ENCODE data around the gene FKBP10.

DNA sequence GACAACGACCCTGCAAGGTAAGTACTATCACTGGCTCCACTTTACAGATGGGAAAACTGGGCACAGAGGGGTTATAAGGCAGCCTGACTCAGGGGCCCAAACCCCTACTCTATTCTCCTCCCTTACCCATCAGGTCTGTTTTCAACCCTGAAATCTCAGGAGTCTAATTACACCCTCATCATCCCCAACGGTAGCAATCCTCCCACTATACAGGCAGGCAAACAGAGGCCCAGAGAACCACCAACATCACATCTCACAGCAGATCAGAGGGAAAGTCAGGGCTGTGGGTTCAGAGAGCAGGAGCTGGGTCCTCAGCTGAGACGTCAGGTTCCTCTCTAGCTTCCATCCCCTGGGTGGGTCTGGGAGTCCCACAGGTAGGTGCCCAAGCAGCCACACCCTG lies 42.8 kb upstream of the FKBP10 start:
- TF ChIP-seq RAD21 (IDR thresholded peaks at IDR 0.05; ENCODE audit: low read length), result no peak
- no peak for TF ChIP-seq SIN3A (IDR thresholded peaks at IDR 0.05; ENCODE audit: borderline replicate concordance, low read depth, low read length)
- TF ChIP-seq EP300 (IDR thresholded peaks at IDR 0.05; ENCODE audit: borderline replicate concordance in 1 of 2, low read depth in 1 of 2, low read length in 1 of 2), result no peak
- TF ChIP-seq, protein P1, sequence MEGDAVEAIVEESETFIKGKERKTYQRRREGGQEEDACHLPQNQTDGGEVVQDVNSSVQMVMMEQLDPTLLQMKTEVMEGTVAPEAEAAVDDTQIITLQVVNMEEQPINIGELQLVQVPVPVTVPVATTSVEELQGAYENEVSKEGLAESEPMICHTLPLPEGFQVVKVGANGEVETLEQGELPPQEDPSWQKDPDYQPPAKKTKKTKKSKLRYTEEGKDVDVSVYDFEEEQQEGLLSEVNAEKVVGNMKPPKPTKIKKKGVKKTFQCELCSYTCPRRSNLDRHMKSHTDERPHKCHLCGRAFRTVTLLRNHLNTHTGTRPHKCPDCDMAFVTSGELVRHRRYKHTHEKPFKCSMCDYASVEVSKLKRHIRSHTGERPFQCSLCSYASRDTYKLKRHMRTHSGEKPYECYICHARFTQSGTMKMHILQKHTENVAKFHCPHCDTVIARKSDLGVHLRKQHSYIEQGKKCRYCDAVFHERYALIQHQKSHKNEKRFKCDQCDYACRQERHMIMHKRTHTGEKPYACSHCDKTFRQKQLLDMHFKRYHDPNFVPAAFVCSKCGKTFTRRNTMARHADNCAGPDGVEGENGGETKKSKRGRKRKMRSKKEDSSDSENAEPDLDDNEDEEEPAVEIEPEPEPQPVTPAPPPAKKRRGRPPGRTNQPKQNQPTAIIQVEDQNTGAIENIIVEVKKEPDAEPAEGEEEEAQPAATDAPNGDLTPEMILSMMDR (IDR thresholded peaks at IDR 0.05), result no peak
- TF ChIP-seq YY1 (IDR thresholded peaks at IDR 0.05; ENCODE audit: low read depth), result no peak
- TF ChIP-seq MXI1 (IDR thresholded peaks at IDR 0.05; ENCODE audit: low read depth, low read length), result no peak
- TF ChIP-seq, protein P2, sequence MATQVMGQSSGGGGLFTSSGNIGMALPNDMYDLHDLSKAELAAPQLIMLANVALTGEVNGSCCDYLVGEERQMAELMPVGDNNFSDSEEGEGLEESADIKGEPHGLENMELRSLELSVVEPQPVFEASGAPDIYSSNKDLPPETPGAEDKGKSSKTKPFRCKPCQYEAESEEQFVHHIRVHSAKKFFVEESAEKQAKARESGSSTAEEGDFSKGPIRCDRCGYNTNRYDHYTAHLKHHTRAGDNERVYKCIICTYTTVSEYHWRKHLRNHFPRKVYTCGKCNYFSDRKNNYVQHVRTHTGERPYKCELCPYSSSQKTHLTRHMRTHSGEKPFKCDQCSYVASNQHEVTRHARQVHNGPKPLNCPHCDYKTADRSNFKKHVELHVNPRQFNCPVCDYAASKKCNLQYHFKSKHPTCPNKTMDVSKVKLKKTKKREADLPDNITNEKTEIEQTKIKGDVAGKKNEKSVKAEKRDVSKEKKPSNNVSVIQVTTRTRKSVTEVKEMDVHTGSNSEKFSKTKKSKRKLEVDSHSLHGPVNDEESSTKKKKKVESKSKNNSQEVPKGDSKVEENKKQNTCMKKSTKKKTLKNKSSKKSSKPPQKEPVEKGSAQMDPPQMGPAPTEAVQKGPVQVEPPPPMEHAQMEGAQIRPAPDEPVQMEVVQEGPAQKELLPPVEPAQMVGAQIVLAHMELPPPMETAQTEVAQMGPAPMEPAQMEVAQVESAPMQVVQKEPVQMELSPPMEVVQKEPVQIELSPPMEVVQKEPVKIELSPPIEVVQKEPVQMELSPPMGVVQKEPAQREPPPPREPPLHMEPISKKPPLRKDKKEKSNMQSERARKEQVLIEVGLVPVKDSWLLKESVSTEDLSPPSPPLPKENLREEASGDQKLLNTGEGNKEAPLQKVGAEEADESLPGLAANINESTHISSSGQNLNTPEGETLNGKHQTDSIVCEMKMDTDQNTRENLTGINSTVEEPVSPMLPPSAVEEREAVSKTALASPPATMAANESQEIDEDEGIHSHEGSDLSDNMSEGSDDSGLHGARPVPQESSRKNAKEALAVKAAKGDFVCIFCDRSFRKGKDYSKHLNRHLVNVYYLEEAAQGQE (IDR thresholded peaks at IDR 0.05; ENCODE audit: low read depth, low read length), result no peak
